NCI-H1105 (cell line): Measurements from ENCODE around the gene NADK2.
"Not testable (repeated sequence)": the region's sequence is repeated elsewhere in the genome, so short reads cannot be mapped to it uniquely, and the experiment has no call there.

Source experiments
- DNase-seq: peaks from one replicate; lab custom pipeline; 2025; lab: John Stamatoyannopoulos, UW

NADK2 gene

GRCh38 chr5:36241631-36242533 is at the start of gene NADK2:
TSS of gene NADK2 (minus strand) at chr5:36241925. CDS start at chr5:36241798, 127 bp downstream.
- DNase-seq, result peak; percentile 96

- DNase-seq, result no peak
These were observed 44.3 kb upstream of the NADK2 start for GRCh38 chr5:36285837-36286615.

DNA sequence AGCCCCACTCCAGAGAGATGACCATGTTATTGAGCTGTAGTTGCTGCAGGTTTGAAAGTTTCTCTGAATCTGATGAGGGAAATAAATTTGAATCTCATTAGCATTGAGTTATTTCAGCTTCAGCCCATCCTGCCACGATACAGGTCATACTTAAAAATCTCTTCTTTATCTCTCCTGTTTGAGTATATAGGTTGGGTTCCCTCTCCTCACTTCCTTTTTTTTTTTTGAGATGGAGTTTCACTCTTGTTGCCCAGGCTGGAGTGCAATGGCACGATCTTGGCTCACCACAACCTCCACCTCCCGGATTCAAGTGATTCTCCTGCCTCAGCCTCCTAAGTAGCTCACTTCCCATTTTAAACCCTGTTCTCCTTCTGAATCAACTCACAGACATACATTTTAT is 42.0 kb upstream of the NADK2 start:
- DNase-seq, result not testable (repeated sequence)

DNA sequence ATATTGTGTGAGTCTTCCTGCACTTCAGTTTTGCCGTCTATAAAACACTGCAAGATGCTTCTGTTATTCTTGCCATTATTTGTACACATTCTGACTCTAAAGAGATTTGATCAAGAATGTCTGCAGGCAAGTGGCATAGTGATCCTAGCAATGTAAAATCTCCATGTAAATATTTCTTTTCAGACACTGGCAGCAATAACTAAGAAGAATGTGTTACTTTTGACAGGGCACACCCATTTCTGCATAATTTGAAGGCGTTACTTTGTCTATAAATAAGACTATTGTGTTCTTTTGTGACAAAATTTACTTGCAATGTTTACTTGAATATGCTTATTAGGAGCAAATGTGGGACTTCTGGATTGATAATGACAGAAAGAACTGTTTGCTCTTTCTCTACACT is 39.9 kb upstream of the NADK2 start:
- no peak for DNase-seq

GRCh38 chr5:36279054-36279698 is 37.5 kb upstream of the NADK2 start:
- peak; percentile 0 for DNase-seq

DNA sequence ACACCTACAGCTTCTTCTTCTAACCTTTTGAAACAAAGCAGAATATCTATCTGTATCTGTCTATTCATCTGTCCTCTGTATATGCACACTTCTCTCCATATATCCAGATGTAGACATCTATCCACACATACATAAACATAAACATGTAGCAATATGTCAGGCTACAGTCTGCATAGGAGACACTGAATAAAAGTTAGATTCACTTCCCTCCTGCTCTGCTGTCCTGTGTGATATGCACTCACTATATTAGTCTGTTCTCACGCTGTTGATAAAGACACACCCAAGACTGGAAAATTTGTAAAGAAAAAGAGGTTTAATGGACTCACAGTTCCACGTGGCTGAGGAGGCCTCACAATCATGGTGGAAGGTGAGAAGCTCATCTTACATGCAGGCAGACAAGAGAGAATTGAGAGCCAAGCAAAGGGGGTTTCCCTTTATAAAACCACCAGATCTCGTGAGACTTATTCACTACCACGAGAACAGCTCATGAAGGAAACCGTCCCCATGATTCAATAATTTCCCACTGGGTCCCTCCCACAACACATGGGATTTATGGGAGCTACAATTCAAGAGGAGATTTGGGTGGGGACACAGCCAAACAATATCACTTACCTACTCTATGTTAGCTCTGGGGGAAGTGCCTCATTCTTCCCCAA is 35.9 kb upstream of the NADK2 start:
- no peak for DNase-seq

- peak; percentile 3 for DNase-seq
These were observed 35.1 kb upstream of the NADK2 start for GRCh38 chr5:36276864-36277263.

DNA sequence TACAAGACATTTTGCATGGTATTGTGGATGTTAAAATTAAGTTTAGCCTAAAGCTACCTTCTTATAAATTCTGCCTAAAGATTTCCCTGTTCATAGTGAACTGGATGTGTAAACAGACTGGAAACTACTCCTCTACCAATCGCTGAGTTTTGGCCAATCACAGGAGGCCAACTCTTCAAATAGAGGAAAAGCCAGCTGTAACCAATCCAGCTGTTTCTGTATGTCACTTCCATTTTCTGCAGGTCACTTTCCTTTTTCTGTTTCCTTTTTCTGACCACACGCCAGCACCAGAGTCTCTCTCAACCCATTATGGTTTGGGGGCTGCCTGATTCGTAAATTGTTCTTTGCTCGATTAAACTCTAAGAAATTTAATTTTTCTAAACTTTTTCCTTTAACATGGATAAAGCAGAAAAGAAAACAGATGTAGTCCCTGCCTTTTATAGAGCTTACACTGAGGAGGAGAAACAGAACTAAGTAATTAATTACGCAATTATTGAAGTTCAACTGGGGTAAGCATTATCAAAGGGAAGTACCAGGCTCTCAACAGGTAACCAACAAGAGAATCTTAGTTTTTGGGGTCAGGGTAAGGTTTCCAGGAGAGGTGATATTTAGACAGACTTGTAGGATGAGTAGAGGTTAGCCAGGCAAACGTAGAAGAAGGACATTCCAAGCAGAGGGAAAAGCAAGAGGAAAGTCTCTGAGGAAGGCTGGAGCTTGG is 32.2 kb upstream of the NADK2 start:
- no peak for DNase-seq

- no peak for DNase-seq
These were observed 30.5 kb upstream of the NADK2 start for GRCh38 chr5:36272136-36272690.

- DNase-seq, result no peak
These were observed 29.3 kb upstream of the NADK2 start for GRCh38 chr5:36270876-36271575.

GRCh38 chr5:36270175-36270574 is 28.4 kb upstream of the NADK2 start:
- DNase-seq, result peak; percentile 24

- no peak for DNase-seq
These were observed 27.8 kb upstream of the NADK2 start for GRCh38 chr5:36269478-36269877.

DNA sequence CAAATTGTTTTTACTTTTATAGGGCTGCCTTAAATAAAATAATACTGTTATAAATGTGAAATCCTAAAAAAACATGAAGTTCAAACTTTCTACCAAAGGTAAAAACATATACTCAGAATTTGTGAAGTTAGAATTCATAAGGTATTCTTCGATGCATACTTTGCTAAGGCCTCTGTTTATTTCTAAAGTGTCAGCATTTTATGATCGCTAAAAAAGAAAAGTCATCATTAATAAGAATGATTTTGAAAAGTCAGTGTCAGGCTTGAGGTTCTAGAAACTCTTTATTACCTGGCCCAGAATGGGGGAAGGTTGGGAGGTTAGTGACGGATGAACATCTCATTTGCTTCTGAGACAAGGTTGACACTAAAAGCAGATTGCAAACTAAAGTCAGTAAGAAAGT is 26.2 kb upstream of the NADK2 start:
- DNase-seq, result no peak

DNA sequence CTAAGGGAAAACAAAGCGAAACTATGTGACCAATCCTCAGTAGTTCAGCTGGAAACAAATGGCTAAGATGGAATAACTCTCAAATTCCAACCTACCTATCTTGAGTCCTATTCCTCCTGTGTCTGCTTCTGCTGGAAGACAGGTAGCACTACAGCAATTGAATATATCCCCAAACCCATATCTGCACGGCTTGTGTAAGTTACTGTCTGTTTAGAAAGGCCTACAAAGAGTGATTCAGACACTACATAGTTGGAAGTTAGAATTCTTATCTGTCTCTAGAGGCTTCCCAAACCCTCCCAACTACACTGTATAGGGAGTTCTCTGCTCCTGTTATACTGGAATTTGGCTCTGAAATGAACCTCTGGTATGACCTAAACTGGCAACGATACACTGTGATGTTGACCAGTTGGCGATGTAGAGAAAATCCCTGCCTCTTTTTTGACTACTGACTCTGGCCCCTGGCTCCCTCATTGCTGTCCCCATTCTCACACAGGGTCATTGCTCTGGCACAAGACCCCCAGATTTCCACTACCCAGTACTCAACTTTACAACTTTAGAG is 22.6 kb upstream of the NADK2 start:
- no peak for DNase-seq

GRCh38 chr5:36261186-36261585 is 19.5 kb upstream of the NADK2 start:
- no peak for DNase-seq

GRCh38 chr5:36253575-36253974 is 11.8 kb upstream of the NADK2 start:
- DNase-seq, result no peak

DNA sequence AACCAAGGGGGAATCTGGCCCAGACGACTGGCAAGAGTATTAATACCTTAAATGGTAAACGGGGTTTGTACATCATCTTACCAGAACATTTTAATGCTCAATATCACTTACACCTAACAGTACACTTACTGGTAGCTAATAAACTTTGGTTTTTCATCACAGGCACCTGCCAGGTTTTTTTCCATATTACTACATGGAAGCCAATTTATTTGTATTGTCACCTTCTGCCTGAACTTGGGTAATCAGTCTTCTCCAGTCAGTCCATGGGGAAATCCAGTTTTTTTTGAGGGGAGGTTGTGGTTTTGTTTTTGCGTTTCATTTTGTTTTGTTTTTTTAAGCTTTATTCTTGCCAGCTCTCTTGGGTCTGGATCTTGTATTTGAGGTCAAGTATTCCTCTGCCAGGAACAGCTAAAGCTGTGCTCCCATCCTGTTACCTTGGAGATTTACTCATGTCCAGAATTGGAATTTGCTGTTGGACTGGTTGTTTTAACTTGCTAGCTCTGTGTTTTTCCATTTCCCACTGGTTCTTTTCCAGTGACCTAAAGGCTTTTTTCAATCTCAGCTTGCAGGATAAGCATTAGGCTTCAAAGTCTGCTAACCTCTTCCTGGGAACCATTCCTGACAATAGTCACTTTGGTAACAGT is 11.1 kb upstream of the NADK2 start:
- DNase-seq, result no peak

GRCh38 chr5:36251218-36251617 is 9.5 kb upstream of the NADK2 start:
- no peak for DNase-seq

DNA sequence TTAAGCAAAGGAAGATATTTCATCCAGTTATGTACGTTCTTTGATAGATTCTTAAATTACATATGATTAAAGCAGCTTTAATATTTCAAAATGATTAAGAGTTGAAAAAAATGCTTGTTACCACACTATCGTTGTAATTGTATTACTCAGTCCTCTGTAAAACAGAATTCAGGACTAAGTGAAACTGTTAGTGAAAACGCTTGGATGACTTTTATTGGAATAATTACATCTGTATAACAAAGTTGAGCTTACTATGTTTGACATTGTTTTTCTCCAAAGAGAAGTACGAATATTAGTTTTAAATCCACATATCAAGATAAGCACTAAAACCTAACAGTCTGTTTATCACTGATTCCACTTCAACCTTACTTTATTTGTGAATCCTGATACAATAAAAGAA is 8.7 kb upstream of the NADK2 start:
- no peak for DNase-seq
